OCI-M2 (cell line): ENCODE results near the gene NEDD8.
A peak's percentile ranks its signal among the peaks of the same experiment; 100 is the strongest.

Experiments
- DNase-seq: peaks from one replicate; lab custom pipeline; 2025; ENCODE audit not compliant: unreplicated experiment; lab: John Stamatoyannopoulos, UW

The NEDD8 gene

GRCh38 chr14:24232121-24232644 lies at the start of gene NEDD8:
Gene NEDD8 (minus strand): TSS chr14:24232367. CDS start chr14:24232267, 100 bp downstream.
- peak; percentile 96 for DNase-seq

DNA sequence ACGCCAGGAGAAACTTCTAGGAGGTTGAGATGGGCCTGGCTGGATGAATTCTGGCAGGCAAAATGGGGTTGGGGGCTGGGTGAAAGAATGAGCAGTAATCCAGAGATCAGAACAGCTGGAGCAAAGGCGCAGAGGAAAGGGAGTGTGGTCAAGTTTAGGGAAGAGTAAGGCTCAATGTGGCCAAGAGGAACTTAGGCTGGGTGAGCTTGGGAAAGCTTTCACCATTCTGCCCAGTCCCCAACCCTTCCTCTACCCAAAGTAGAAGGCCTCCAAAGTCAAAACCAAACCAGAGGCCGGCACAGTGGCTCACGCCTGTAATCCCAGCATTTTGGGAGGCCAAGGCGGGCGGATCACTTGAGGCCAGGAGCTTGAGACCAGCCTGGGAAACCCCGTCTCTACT lies 49.5 kb upstream of the NEDD8 start:
- DNase-seq, result no peak

GRCh38 chr14:24280797-24281460 lies 48.8 kb upstream of the NEDD8 start:
- DNase-seq, result no peak

DNA sequence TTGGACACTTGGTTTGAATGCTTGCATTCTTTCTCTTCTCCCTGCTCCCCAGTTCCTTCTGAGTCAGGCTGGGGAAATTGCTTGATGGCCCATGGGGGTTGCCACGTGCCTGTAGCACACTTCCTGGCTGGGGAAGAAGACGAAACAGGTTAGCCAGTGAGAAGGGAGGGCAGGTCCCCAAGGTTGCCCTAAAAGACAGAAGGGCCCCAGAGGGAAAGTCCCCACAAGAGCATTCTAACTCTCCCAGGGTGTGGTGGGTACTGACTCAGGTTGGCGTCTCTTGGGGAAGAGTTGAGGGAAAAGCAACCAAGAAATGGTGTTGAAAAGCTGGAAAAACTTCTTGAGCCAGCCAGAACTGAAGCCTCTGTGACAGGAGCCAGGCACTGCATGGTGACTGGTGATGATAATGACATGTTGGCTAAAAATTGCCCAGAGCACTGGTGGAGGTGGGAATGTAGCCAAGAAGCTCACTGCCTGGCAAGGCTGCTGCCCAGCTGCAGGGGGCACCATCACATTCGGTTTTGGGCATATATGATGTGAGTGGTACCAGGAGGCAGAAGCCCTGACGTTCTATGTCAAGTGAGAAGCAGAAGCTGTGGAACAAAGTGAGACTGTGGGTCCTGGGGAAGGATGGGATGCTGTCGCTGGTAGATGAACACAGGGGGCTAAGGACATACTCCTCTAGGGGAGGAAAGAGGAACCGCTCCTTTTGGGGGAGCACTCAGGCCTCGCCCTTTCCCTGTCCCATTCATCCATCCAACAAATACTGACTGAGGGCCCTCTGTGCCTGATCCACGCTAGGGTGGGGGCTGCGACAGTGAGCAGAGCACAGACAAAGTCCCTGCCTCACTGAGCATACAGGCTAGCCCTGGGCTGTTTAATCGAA lies 47.4 kb upstream of the NEDD8 start:
- DNase-seq, result no peak

- DNase-seq, result no peak
These were observed 46.3 kb upstream of the NEDD8 start for GRCh38 chr14:24278424-24278823.

GRCh38 chr14:24277606-24278321 lies 45.6 kb upstream of the NEDD8 start:
- DNase-seq, result no peak

GRCh38 chr14:24277071-24277470 lies 44.9 kb upstream of the NEDD8 start:
- no peak for DNase-seq

- DNase-seq, result no peak
These were observed 42.0 kb upstream of the NEDD8 start for GRCh38 chr14:24274101-24274543.

- no peak for DNase-seq
These were observed 41.3 kb upstream of the NEDD8 start for GRCh38 chr14:24273422-24273998.

- DNase-seq, result no peak
These were observed 40.3 kb upstream of the NEDD8 start for GRCh38 chr14:24272467-24272866.

- no peak for DNase-seq
These were observed 39.7 kb upstream of the NEDD8 start for GRCh38 chr14:24271834-24272263.

DNA sequence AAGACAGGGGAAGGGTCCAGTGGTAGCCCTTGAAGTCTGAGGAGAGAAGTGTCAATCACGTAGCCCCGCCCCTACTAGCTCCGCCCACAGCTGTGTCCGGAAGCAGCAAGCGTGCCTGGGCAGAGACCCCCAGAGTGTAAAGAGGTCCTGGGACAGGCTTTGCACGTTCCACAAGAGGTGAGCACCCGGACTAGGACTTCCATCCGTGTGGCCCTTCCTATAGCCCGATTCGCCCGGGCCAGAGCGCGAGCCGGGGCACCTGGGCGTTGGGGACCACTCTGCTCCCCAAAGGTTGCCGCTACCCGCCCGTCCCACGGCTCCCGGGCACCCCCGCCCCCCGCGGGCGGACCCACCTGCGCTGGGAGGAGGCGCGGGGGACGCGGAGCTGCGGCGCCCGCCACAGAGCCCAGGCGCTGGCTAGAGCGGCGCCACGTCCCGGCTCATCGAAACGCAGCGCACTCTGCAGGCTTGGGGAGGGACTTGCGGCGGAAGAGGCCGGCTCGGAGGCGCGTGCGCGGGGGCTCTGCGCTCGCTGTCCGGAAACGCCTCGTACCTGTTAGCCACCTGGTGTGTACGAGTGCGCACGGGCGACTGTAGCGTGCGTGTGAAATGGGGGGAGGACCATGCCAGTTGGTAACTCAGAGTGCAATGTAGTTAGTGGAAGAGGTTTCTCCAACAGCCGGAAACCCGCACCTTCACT lies 39.1 kb upstream of the NEDD8 start, which contains the start of gene RABGGTA:
Gene RABGGTA (minus strand): TSS at position 464 of the 700 bp plus-strand sequence. CDS start 482 bp downstream, outside the sequence.
- DNase-seq, result peak; percentile 78

DNA sequence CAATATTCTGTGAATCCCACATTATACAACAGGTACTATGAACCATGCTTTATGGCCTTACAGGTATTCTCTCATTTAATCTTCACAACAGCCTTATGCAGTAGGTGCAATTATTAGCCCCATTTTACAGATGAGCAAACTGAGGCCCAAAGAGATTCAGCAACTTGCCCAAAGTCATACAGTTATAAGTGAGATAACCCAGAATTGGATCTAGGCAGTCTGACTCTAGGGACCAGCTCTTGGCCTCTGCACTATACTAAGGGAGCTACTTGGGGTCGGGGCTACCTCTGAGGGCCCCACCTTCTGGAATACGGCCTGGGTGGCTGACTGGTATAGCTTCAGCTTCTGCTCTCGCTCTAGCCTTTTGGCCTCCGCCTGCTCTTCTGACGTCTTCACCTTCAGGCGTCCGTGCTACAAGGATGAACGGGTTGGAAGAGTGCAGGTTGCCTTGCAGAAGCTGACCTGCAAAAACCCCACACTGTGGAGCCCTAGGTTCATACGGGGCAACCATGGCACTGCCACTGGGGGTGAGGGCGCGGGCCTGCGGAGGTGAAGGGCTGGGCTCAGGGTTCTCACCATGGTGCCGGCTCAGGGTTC lies 38.5 kb upstream of the NEDD8 start:
- DNase-seq, result no peak

- no peak for DNase-seq
These were observed 37.9 kb upstream of the NEDD8 start for GRCh38 chr14:24269910-24270536.

DNA sequence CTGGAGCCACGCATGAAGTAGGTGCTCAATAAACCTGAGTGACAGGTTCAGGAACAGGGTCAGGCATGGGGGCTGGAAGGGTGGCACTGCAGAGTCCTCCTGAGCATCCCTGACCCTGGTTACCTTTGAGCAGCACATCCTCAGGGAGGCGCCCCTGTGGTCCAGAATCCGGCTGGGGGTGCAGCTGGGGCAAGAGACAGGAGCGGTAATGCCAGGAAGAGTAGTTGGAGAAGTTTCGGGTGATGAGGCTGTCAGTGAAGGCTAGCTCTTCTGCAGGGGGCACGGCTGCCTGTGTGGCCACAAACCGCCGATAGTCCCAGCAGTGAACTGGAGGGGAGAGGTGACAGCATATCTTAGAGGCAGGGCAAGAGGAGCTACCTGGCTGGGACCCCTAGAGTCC lies 37.2 kb upstream of the NEDD8 start:
- DNase-seq, result no peak

DNA sequence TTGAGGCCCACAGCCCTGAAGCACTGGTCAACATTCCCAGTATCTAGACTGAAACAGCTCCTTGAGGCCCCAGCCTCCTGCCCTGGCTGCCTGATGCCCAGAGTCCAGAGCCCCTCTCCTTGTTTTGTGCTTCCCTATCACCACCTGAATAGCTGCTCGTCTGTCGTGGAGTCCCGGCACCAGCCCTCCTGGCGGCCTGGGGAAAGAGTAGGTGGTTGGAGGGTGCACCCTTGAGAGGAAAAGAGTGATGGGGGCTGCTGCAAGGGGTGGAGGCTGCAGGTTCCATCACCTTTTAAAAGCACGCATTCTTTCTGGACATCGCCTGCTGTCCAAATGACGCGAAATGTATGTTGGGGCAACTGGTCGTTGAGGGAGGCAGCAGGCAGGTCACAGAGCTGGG lies 36.1 kb upstream of the NEDD8 start:
- no peak for DNase-seq

DNA sequence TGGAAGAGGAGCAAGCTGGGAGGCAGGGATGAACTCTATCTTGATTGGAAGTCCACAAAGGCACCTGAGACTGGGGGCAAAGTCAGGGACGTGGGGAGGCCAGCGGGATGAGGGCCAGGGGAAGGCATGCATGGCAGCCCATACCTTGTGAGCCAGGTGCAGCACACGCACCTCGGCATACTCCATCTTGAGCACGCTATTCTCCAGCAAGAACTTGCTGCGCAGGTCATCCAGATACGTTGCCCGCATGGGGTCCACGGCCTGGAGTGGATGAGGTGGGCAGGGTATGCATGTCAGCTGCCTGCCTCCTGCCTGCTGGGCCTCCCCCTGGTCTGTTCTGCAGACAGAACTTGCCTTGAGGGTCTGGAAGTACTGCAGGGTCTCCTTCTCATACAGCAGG lies 35.3 kb upstream of the NEDD8 start:
- DNase-seq, result no peak

- no peak for DNase-seq
These were observed 34.4 kb upstream of the NEDD8 start for GRCh38 chr14:24266344-24267244.
